Measurements from ENCODE around the gene PLAGL2. TPM values are rescaled to one million over a fixed set of nuclear protein-coding genes. Genes with fewer than 3 reads are reported as not detected.

Gene PLAGL2
- total RNA-seq, 4 donors from 2014 or later = 4.2 to 7.2 (median 6.3) TPM

- 5 to 13% methylated on average over 28 to 80 of the region's 88 CpGs for WGBS, 2 donors
- H3K27me3 ChIP-seq = no peaks in the 10 kb centered on the region
Observed at GRCh38 chr20:32189691-32190615, 17.6 kb downstream of the PLAGL2 start.

GRCh38 chr20:32189123-32189410 lies 18.5 kb downstream of the PLAGL2 start:
- H3K9me3 ChIP-seq = no peaks in the 10 kb centered on the region
- H3K36me3 ChIP-seq = peaks cover 0 to 7% (median 0%) of the 10 kb centered on the region in 3 donors
- no peak for DNase-seq (ENCODE audit: low spot score in 2 of 2)
- TF ChIP-seq POLR2A (IDR thresholded peaks at IDR 0.05) = no peak
- no peak for TF ChIP-seq EP300 (IDR thresholded peaks at IDR 0.05)
- no peak for TF ChIP-seq CTCF (IDR thresholded peaks at IDR 0.05)
- peaks cover 0 to 46% (median 13%) of the 10 kb centered on the region in 4 donors for H3K4me1 ChIP-seq
- peak overlapping the region in 1 of 4 donors; percentile 79 for H3K4me3 ChIP-seq
- H3K27me3 ChIP-seq = no peaks in the 10 kb centered on the region
- H3K27ac ChIP-seq = peak overlapping the region in 2 of 4 donors; percentile 84 to 90
- WGBS, 2 donors = 88 to 96% methylated on average over 6 to 9 of the region's 9 CpGs

More at GRCh38 chr20:32189691-32190615, 17.6 kb downstream of the PLAGL2 start:
- H3K36me3 ChIP-seq = peaks cover 0 to 7% (median 0%) of the 10 kb centered on the region in 3 donors
- DNase-seq (ENCODE audit: low spot score in 2 of 2) = peak in 1 of 2 donors; percentile 41
- H3K4me3 ChIP-seq = peak overlapping the region; percentile 61 to 79 (median 69)
- TF ChIP-seq EP300 (IDR thresholded peaks at IDR 0.05) (no peak), CTCF (IDR thresholded peaks at IDR 0.05) (peak in 1 of 5 experiments; percentile 18), POLR2A (IDR thresholded peaks at IDR 0.05) (no peak)
- H3K9me3 ChIP-seq = no peaks in the 10 kb centered on the region
- H3K4me1 ChIP-seq = peaks cover 0 to 46% (median 13%) of the 10 kb centered on the region in 4 donors
- peak overlapping the region; percentile 81 to 91 (median 87) for H3K27ac ChIP-seq

GRCh38 chr20:32188376-32189122 lies 19.0 kb downstream of the PLAGL2 start:
- TF ChIP-seq POLR2A (IDR thresholded peaks at IDR 0.05) = no peak
- no peak for TF ChIP-seq CTCF (IDR thresholded peaks at IDR 0.05)
- TF ChIP-seq EP300 (IDR thresholded peaks at IDR 0.05) = no peak
- Histone ChIP-seq H3K4me1 (peaks cover 0 to 46% (median 13%) of the 10 kb centered on the region in 4 donors), H3K36me3 (peaks cover 0 to 8% (median 0%) of the 10 kb centered on the region in 3 donors), H3K9me3 (no peaks in the 10 kb centered on the region), H3K27me3 (no peaks in the 10 kb centered on the region), H3K27ac (peak overlapping the region in 1 of 4 donors; percentile 90), H3K4me3 (peak overlapping the region in 1 of 4 donors; percentile 79)
- 93 to 96% methylated on average over 17 of the region's 17 CpGs for WGBS, 2 donors
- no peak for DNase-seq (ENCODE audit: low spot score in 2 of 2)

- Histone ChIP-seq H3K4me3 (no peak overlapping the region), H3K27me3 (no peaks in the 10 kb centered on the region), H3K9me3 (no peaks in the 10 kb centered on the region), H3K27ac (no peak overlapping the region), H3K36me3 (peaks cover 0 to 8% (median 0%) of the 10 kb centered on the region in 3 donors), H3K4me1 (peaks cover 0 to 32% (median 13%) of the 10 kb centered on the region in 4 donors)
- DNase-seq (ENCODE audit: low spot score in 2 of 2) = no peak
- WGBS, 2 donors = 60 to 80% methylated on average over 1 of the region's 1 CpG
- TF ChIP-seq EP300 (IDR thresholded peaks at IDR 0.05) (no peak), POLR2A (IDR thresholded peaks at IDR 0.05) (no peak), CTCF (IDR thresholded peaks at IDR 0.05) (no peak)
Observed at GRCh38 chr20:32186506-32186905, 21.0 kb downstream of the PLAGL2 start.

Data from tibial nerve (tissue), 4 donors.